B cell (primary cell): ENCODE data around the gene RNGTT. TPM values are rescaled to one million over a fixed set of nuclear protein-coding genes. Genes with fewer than 3 reads are reported as not detected.

ENCODE experiments used
- ATAC-seq: fragments of 200-7000 bp; cut with Tn5 transposase; one replicate; pipeline ENCODE4 v1.10.0; 2021; ENCODE audit warnings: low read depth, mild to moderate bottlenecking, moderate number of reproducible peaks, moderate library complexity
- CTCF ChIA-PET: fragments of 350-600 bp; sonication (Branson Sonifier 250); formaldehyde crosslinking; loops from one replicate; lab custom pipeline; 2021; ENCODE audit warnings: antibody characterized with exemption, inconsistent platforms; lab: Charles Lee
- POLR2A ChIA-PET: fragments of 350-600 bp; sonication (Branson Sonifier 250); formaldehyde crosslinking; loops from one replicate; lab custom pipeline; 2021; ENCODE audit warnings: antibody characterized with exemption; lab: Charles Lee
- DNase-seq: peaks from one replicate; pipeline ENCODE4 v3.0.0; 2013
- H2AFZ ChIP-seq: 2 replicates; pipeline ENCODE4 v1.6.1; 2012; ENCODE audit warnings: mild to moderate bottlenecking, low read depth, low read length; ENCODE audit not compliant: insufficient read depth, poor library complexity, severe bottlenecking
- H3K27ac ChIP-seq, 2 donors: 1 replicate in 1 of 2; 2 replicates in 1 of 2; pipeline ENCODE4 v1.5.1; 2012 to 2013; ENCODE audit warnings: low read length in 2 of 2, mild to moderate bottlenecking in 2 of 2, moderate library complexity in 1 of 2
- H3K27me3 ChIP-seq, 4 experiments: fragments of 200-600 bp in 1 of 4; sonication (generic) in 1 of 4; replicated peaks in 1 of 4; 1 replicate in 2 of 4; 2 replicates in 2 of 4; pipeline versions ENCODE4 v1.6.1 to v1.7.0; 2013 to 2016; ENCODE audit warnings: low read length in 3 of 4, mild to moderate bottlenecking in 2 of 4, mixed read lengths in 1 of 4, moderate library complexity in 1 of 4; ENCODE audit not compliant: insufficient read depth in 4 of 4, control insufficient read depth in 3 of 4; ENCODE audit errors: control extremely low read depth in 1 of 4
- H3K36me3 ChIP-seq, 2 experiments: replicated peaks in 1 of 2; 1 replicate in 1 of 2; 2 replicates in 1 of 2; pipeline versions ENCODE4 v1.6.1 to v1.7.1; 2013; ENCODE audit warnings: low read length in 1 of 2; ENCODE audit not compliant: insufficient read depth in 2 of 2, control insufficient read depth in 1 of 2; ENCODE audit errors: control extremely low read depth in 1 of 2, extremely low read depth in 1 of 2
- H3K4me1 ChIP-seq, 2 donors: fragments of 200-600 bp in 1 of 2; sonication (generic) in 1 of 2; 1 replicate in 1 of 2; 2 replicates in 1 of 2; pipeline versions ENCODE4 v1.5.1 to v1.6.1; 2013 to 2017; ENCODE audit warnings: low read length in 2 of 2; ENCODE audit not compliant: control insufficient read depth in 2 of 2, insufficient read depth in 2 of 2
- H3K4me2 ChIP-seq: replicated peaks from 2 replicates; pipeline ENCODE3; 2012; ENCODE audit warnings: mild to moderate bottlenecking, low read depth, low read length; ENCODE audit not compliant: poor library complexity, severe bottlenecking
- H3K4me3 ChIP-seq, 5 experiments: fragments of 200-600 bp in 1 of 5; sonication (generic) in 1 of 5; 1 replicate in 3 of 5; 2 replicates in 2 of 5; pipeline versions ENCODE4 v1.5.1 to v1.7.0; 2011 to 2016; ENCODE audit warnings: low read length in 4 of 5, mild to moderate bottlenecking in 4 of 5, low read depth in 2 of 5, control low read depth in 1 of 5, moderate library complexity in 1 of 5; ENCODE audit not compliant: insufficient read depth in 1 of 5; ENCODE audit errors: control extremely low read depth in 1 of 5, extremely low read depth in 1 of 5
- H3K79me2 ChIP-seq: fragments of 200-600 bp; sonication (generic); one replicate; pipeline ENCODE4 v1.6.0; 2016; ENCODE audit warnings: low read length; ENCODE audit not compliant: control insufficient read depth, insufficient read depth
- H3K9ac ChIP-seq: fragments of 200-600 bp; sonication (generic); 2 replicates; pipeline ENCODE4 v1.6.1; 2017; ENCODE audit warnings: mild to moderate bottlenecking, low read length, moderate library complexity
- H3K9me3 ChIP-seq, 3 donors: one replicate each; pipeline versions ENCODE4 v1.6.1 to v1.7.1; 2013; ENCODE audit warnings: low read length in 2 of 3; ENCODE audit not compliant: control insufficient read depth in 2 of 3, insufficient read depth in 1 of 3; ENCODE audit errors: control extremely low read depth in 1 of 3
- H4K20me1 ChIP-seq: 2 replicates; pipeline ENCODE4 v1.6.0; 2012; ENCODE audit warnings: mild to moderate bottlenecking, low read length; ENCODE audit not compliant: insufficient read depth, control insufficient read depth, poor library complexity, severe bottlenecking
- H3K27ac Mint-ChIP-seq: one replicate; pipeline ENCODE4 v1.8.0; 2021; ENCODE audit warnings: mixed read lengths
- H3K27me3 Mint-ChIP-seq: one replicate; pipeline ENCODE4 v1.8.0; 2021; ENCODE audit warnings: mixed read lengths
- H3K4me1 Mint-ChIP-seq: one replicate; pipeline ENCODE4 v1.8.0; 2021; ENCODE audit warnings: mixed read lengths
- H3K4me3 Mint-ChIP-seq: one replicate; pipeline ENCODE4 v1.8.0; 2021; ENCODE audit warnings: mixed read lengths
- H3K9me3 Mint-ChIP-seq: one replicate; pipeline ENCODE4 v1.8.0; 2022; ENCODE audit warnings: mixed read lengths; ENCODE audit not compliant: insufficient read depth
- CTCF ChIP-seq: fragments of 200-600 bp; IDR thresholded peaks from one replicate; pipeline ENCODE4 v1.8.0; 2022; ENCODE audit warnings: antibody characterized with exemption, mild to moderate bottlenecking
- EZH2 ChIP-seq: IDR thresholded peaks from 2 replicates; pipeline ENCODE4 v1.6.1; 2012; ENCODE audit warnings: borderline replicate concordance, low read depth, mild to moderate bottlenecking, moderate library complexity, low read length; ENCODE audit not compliant: insufficient read depth, poor library complexity, severe bottlenecking
- WGBS: methylation state at CpG from one replicate; pipeline ENCODE4 v1.1.5; 2013; ENCODE audit warnings: missing lambda C conversion rate; ENCODE audit not compliant: insufficient coverage; 5-methylcytosine and 5-hydroxymethylcytosine counted together
- intact Hi-C: fragments of 100-400 bp; cut with micrococcal nuclease; formaldehyde crosslinking; loops from one replicate; pipeline ENCODE4 v1.10.0; 2022
- polyA plus RNA-seq: library from polyadenylated mRNA; depleted of rRNA; stranded (reverse); fragments of >200 nt; gene quantifications from 2 replicates; pipeline ENCODE4 v1.2.3, GENCODE V29; 2012
- total RNA-seq, 2 donors: library from RNA; stranded (reverse); fragments of 120-200 nt in 1 of 2; gene quantifications; 1 replicate in 1 of 2; 2 replicates in 1 of 2; pipeline versions ENCODE4 v1.2.3 to v1.2.4, GENCODE V29; 2013 to 2022

RNGTT gene
- total and polyA plus RNA-seq, 2 donors (not counting 1 experiment from before 2014, with no cell fraction given), result 10.8 to 29.1 TPM

GRCh38 chr6:88952065-88952704, 11.2 kb downstream of the RNGTT start:
- H3K4me1 ChIP-seq, result peaks cover 0 to 3% of the 10 kb centered on the region in 2 donors
- 100% methylated on average over 1 of the region's 1 CpG for WGBS
- peaks cover 8% of the 10 kb centered on the region for H3K9me3 Mint-ChIP-seq
- no peak for ATAC-seq
- ChIA-PET CTCF (interaction anchor here (1.6 kb wide), 1 partner anchor 12 kb away, joined by 3 read pairs; the partner anchor contains the start of gene RNGTT), POLR2A (no interaction called here)
- peaks cover 21% of the 10 kb centered on the region for H3K4me1 Mint-ChIP-seq
- intact Hi-C loops, result no loop called here
- H3K79me2 ChIP-seq, result peaks cover 78% of the 10 kb centered on the region
- H3K9me3 ChIP-seq, result peaks cover 5 to 34% (median 22%) of the 10 kb centered on the region in 3 donors
- H3K27ac Mint-ChIP-seq, result no peak overlapping the region
- DNase-seq, result no peak
- H4K20me1 ChIP-seq, result peaks cover 44% of the 10 kb centered on the region
- no peaks in the 10 kb centered on the region for H3K27me3 Mint-ChIP-seq
- no peak overlapping the region for H3K4me3 Mint-ChIP-seq
- TF ChIP-seq EZH2 (no peak), CTCF (no peak)
- no peak overlapping the region for H3K27ac ChIP-seq
- no peak overlapping the region for H3K4me2 ChIP-seq
- H3K36me3 ChIP-seq, result peaks cover 5 to 10% of the 10 kb centered on the region in 2 experiments
- no peak overlapping the region for H3K9ac ChIP-seq
- H2AFZ ChIP-seq, result no peak overlapping the region
- no peaks in the 10 kb centered on the region for H3K27me3 ChIP-seq
- no peak overlapping the region for H3K4me3 ChIP-seq

GRCh38 chr6:88945415-88946008, 17.9 kb downstream of the RNGTT start:
- Mint-ChIP-seq H3K27me3 (no peaks in the 10 kb centered on the region), H3K4me3 (no peak overlapping the region), H3K9me3 (no peaks in the 10 kb centered on the region), H3K4me1 (peaks cover 5% of the 10 kb centered on the region), H3K27ac (no peak overlapping the region)
- Histone ChIP-seq H3K4me3 (no peak overlapping the region), H3K9ac (no peak overlapping the region), H3K36me3 (peaks cover 2 to 3% of the 10 kb centered on the region in 2 experiments), H3K27ac (no peak overlapping the region), H3K4me2 (no peak overlapping the region), H3K9me3 (peaks cover 0 to 4% (median 0%) of the 10 kb centered on the region in 3 donors), H3K79me2 (peaks cover 50% of the 10 kb centered on the region), H4K20me1 (peaks cover 20% of the 10 kb centered on the region), H3K4me1 (no peaks in the 10 kb centered on the region), H2AFZ (no peak overlapping the region), H3K27me3 (no peaks in the 10 kb centered on the region)
- intact Hi-C loops, result no loop called here
- 100% methylated on average over 2 of the region's 7 CpGs for WGBS
- TF ChIP-seq CTCF (no peak), EZH2 (no peak)
- ChIA-PET CTCF (no interaction called here), POLR2A (no interaction called here)
- DNase-seq, result no peak
- no peak for ATAC-seq
